KMS-11 (cell line): Measurements from ENCODE around the gene PGGHG.
A peak's percentile ranks its signal among the peaks of the same experiment; 100 is the strongest.
"Not testable (repeated sequence)": the region's sequence is repeated elsewhere in the genome, so short reads cannot be mapped to it uniquely, and the experiment has no call there.

Source experiments
- H2AFZ ChIP-seq: fragments of 200-600 bp; sonication (generic); 2 replicates; pipeline ENCODE4 v1.6.1; 2016; ENCODE audit warnings: antibody characterized with exemption, mixed run types, low read depth
- H3K27ac ChIP-seq: fragments of 200-600 bp; sonication (generic); 2 replicates; pipeline ENCODE4 v1.6.1; 2016; ENCODE audit warnings: mild to moderate bottlenecking, mixed run types
- H3K27me3 ChIP-seq: fragments of 200-600 bp; sonication (generic); 2 replicates; pipeline ENCODE4 v1.6.1; 2017; ENCODE audit warnings: mild to moderate bottlenecking, low read depth, mixed run types, moderate library complexity; ENCODE audit not compliant: insufficient read depth
- H3K36me3 ChIP-seq: fragments of 200-600 bp; sonication (generic); 2 replicates; pipeline ENCODE4 v1.6.1; 2017; ENCODE audit warnings: mild to moderate bottlenecking, mixed run types; ENCODE audit not compliant: insufficient read depth
- H3K4me1 ChIP-seq: fragments of 200-600 bp; sonication (generic); 2 replicates; pipeline ENCODE4 v1.6.1; 2016; ENCODE audit warnings: mild to moderate bottlenecking, low read depth, mixed run types; ENCODE audit not compliant: poor library complexity, severe bottlenecking
- H3K4me2 ChIP-seq: fragments of 200-600 bp; sonication (generic); 2 replicates; pipeline ENCODE4 v1.7.0; 2016; ENCODE audit warnings: mild to moderate bottlenecking, mixed run types
- H3K4me3 ChIP-seq: fragments of 200-600 bp; sonication (generic); IDR thresholded peaks from 2 replicates; pipeline ENCODE4 v1.6.1; 2017; ENCODE audit warnings: low read depth, low read length, mixed read lengths; ENCODE audit not compliant: insufficient read depth
- H3K79me2 ChIP-seq: fragments of 200-600 bp; sonication (generic); 2 replicates; pipeline ENCODE4 v1.6.1; 2016; ENCODE audit warnings: low read depth, mixed run types; ENCODE audit not compliant: insufficient read depth
- H3K9ac ChIP-seq: fragments of 200-600 bp; sonication (generic); 2 replicates; pipeline ENCODE4 v1.6.1; 2016; ENCODE audit warnings: mild to moderate bottlenecking, mixed run types
- H4K20me1 ChIP-seq: fragments of 200-600 bp; sonication (generic); 2 replicates; pipeline ENCODE4 v1.6.1; 2016; ENCODE audit warnings: mild to moderate bottlenecking, mixed run types; ENCODE audit not compliant: insufficient read depth
- TF ChIP-seq, protein P1 (sequence below): fragments of 200-600 bp; sonication (generic); conservative IDR thresholded peaks from 2 replicates; pipeline ENCODE4 v1.6.1; 2017; ENCODE audit warnings: low read depth, mild to moderate bottlenecking, antibody characterized with exemption, low read length, moderate library complexity, mixed read lengths

The PGGHG gene

GRCh38 chr11:311013-311748 lies 22.3 kb downstream of the PGGHG start:
- not testable (repeated sequence) for H2AFZ ChIP-seq, H3K36me3 ChIP-seq, H3K27ac ChIP-seq, H3K4me2 ChIP-seq, H3K79me2 ChIP-seq, H3K9ac ChIP-seq, H3K4me3 ChIP-seq, H4K20me1 ChIP-seq
- Histone ChIP-seq H3K4me1 (peaks cover 12% of the 10 kb centered on the region), H3K27me3 (peaks cover 43% of the 10 kb centered on the region)

- Histone ChIP-seq H3K9ac (no peak overlapping the region), H2AFZ (no peak overlapping the region), H3K27ac (no peak overlapping the region)
Measured at GRCh38 chr11:312092-312816, 23.3 kb downstream of the PGGHG start.

GRCh38 chr11:313304-313786 lies 24.4 kb downstream of the PGGHG start:
- TF ChIP-seq, protein P1, sequence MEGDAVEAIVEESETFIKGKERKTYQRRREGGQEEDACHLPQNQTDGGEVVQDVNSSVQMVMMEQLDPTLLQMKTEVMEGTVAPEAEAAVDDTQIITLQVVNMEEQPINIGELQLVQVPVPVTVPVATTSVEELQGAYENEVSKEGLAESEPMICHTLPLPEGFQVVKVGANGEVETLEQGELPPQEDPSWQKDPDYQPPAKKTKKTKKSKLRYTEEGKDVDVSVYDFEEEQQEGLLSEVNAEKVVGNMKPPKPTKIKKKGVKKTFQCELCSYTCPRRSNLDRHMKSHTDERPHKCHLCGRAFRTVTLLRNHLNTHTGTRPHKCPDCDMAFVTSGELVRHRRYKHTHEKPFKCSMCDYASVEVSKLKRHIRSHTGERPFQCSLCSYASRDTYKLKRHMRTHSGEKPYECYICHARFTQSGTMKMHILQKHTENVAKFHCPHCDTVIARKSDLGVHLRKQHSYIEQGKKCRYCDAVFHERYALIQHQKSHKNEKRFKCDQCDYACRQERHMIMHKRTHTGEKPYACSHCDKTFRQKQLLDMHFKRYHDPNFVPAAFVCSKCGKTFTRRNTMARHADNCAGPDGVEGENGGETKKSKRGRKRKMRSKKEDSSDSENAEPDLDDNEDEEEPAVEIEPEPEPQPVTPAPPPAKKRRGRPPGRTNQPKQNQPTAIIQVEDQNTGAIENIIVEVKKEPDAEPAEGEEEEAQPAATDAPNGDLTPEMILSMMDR, result no peak
- Histone ChIP-seq H3K9ac (no peak overlapping the region), H3K79me2 (no peaks in the 10 kb centered on the region), H3K4me3 (no peak overlapping the region), H3K4me2 (peak overlapping the region; percentile 68), H3K36me3 (no peaks in the 10 kb centered on the region), H3K27me3 (peaks cover 49% of the 10 kb centered on the region), H4K20me1 (no peaks in the 10 kb centered on the region), H3K27ac (no peak overlapping the region), H3K4me1 (peaks cover 12% of the 10 kb centered on the region), H2AFZ (no peak overlapping the region)

More at GRCh38 chr11:312092-312816, 23.3 kb downstream of the PGGHG start:
- Histone ChIP-seq H3K79me2 (no peaks in the 10 kb centered on the region), H3K4me2 (no peak overlapping the region), H3K4me3 (no peak overlapping the region), H4K20me1 (no peaks in the 10 kb centered on the region), H3K4me1 (peaks cover 12% of the 10 kb centered on the region), H3K27me3 (peaks cover 44% of the 10 kb centered on the region), H3K36me3 (no peaks in the 10 kb centered on the region)
- TF ChIP-seq, protein P1, result no peak

- TF ChIP-seq, protein P1, result no peak
- Histone ChIP-seq H3K4me3 (no peak within 1 kb of the TSS), H3K9ac (no peak within 1 kb of the TSS), H4K20me1 (no peaks in the 10 kb centered on the region), H3K27me3 (peaks cover 48% of the 10 kb centered on the region), H3K4me1 (peaks cover 12% of the 10 kb centered on the region), H3K36me3 (no peaks in the 10 kb centered on the region), H3K79me2 (no peaks in the 10 kb centered on the region), H3K4me2 (peak within 1 kb of the TSS; percentile 68), H3K27ac (no peak within 1 kb of the TSS), H2AFZ (no peak within 1 kb of the TSS)
Measured at GRCh38 chr11:313787-314553, 25.0 kb downstream of the PGGHG start, which contains the start of gene IFITM1. TSS of gene IFITM1 (plus strand) at chr11:314040. CDS start at chr11:314171, 131 bp downstream.

DNA sequence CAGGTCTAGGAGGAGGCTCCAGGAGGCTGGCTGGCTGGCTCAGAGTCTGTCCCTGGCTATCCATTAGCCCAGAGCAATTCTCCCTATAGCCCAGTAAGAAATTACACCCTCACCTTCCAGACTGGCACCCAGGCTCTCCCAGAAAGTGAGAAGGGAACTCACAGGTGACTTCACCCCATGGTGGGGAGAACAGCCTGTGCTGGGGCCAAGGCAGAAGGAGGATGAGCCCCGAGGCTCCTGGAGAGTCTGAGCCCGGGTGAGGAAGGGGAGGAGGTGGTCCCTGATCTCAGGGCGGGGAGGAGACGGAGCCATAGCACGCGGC lies 25.6 kb downstream of the PGGHG start:
- not testable (repeated sequence) for H2AFZ ChIP-seq, H3K4me3 ChIP-seq, H3K4me2 ChIP-seq, H4K20me1 ChIP-seq, H3K27ac ChIP-seq, H3K36me3 ChIP-seq, H3K79me2 ChIP-seq, H3K9ac ChIP-seq
- Histone ChIP-seq H3K4me1 (peaks cover 12% of the 10 kb centered on the region), H3K27me3 (peaks cover 44% of the 10 kb centered on the region)
